GM23338 (cell line): ENCODE data around the gene ANKRD22. TPM values are rescaled to one million over a fixed set of nuclear protein-coding genes. Genes with fewer than 3 reads are reported as not detected.

Experiments
- ATAC-seq: fragments of 200-7000 bp; cut with Tn5 transposase; 3 replicates; pipeline ENCODE4 v1.9.1; 2020
- DNase-seq: peaks from one replicate; pipeline ENCODE4 v3.0.0-alpha.2; 2015; ENCODE audit warnings: low spot score
- H2AFZ ChIP-seq: fragments of 200-600 bp; sonication (generic); 2 replicates; pipeline ENCODE4 v1.8.0; 2016; ENCODE audit warnings: antibody characterized with exemption, mild to moderate bottlenecking, moderate library complexity
- H3F3A ChIP-seq: fragments of 200-600 bp; sonication (generic); replicated peaks from 2 replicates; pipeline ENCODE4 v1.8.0; 2017; ENCODE audit warnings: antibody characterized with exemption, mixed run types, low read depth
- H3K27ac ChIP-seq: fragments of 200-600 bp; sonication (generic); 2 replicates; pipeline ENCODE4 v1.6.1; 2016; ENCODE audit warnings: low read depth
- H3K27me3 ChIP-seq: fragments of 200-600 bp; sonication (generic); 2 replicates; pipeline ENCODE4 v1.8.0; 2016; ENCODE audit warnings: mild to moderate bottlenecking, mixed run types, moderate library complexity; ENCODE audit not compliant: insufficient read depth
- H3K36me3 ChIP-seq: fragments of 200-600 bp; sonication (generic); 2 replicates; pipeline ENCODE4 v1.8.0; 2016; ENCODE audit warnings: mild to moderate bottlenecking; ENCODE audit not compliant: insufficient read depth
- H3K4me1 ChIP-seq: fragments of 200-600 bp; sonication (generic); 2 replicates; pipeline ENCODE4 v1.8.0; 2016; ENCODE audit warnings: mild to moderate bottlenecking, moderate library complexity; ENCODE audit not compliant: insufficient read depth
- H3K4me2 ChIP-seq: fragments of 200-600 bp; sonication (generic); 2 replicates; pipeline ENCODE4 v1.7.1; 2017; ENCODE audit warnings: mixed run types
- H3K4me3 ChIP-seq: fragments of 200-600 bp; sonication (generic); 2 replicates; pipeline ENCODE4 v1.6.1; 2016; ENCODE audit warnings: mixed run types
- H3K79me2 ChIP-seq: fragments of 200-600 bp; sonication (generic); replicated peaks from 2 replicates; pipeline ENCODE4 v1.8.0; 2017; ENCODE audit warnings: mild to moderate bottlenecking; ENCODE audit not compliant: insufficient read depth
- H3K9me2 ChIP-seq: fragments of 200-600 bp; sonication (generic); 2 replicates; pipeline ENCODE4 v1.8.0; 2017; ENCODE audit not compliant: insufficient read depth
- H4K20me1 ChIP-seq: fragments of 200-600 bp; sonication (generic); replicated peaks from 2 replicates; pipeline ENCODE4 v1.8.0; 2017; ENCODE audit warnings: mild to moderate bottlenecking; ENCODE audit not compliant: insufficient read depth
- H3K27ac Mint-ChIP-seq: 2 replicates; pipeline ENCODE4 v1.8.0; 2020; ENCODE audit warnings: inconsistent platforms, mild to moderate bottlenecking, moderate library complexity, mixed read lengths
- H3K27me3 Mint-ChIP-seq: 3 replicates; pipeline ENCODE4 v1.8.0; 2022; ENCODE audit warnings: low read depth, mild to moderate bottlenecking, moderate library complexity, mixed read lengths, inconsistent platforms; ENCODE audit not compliant: insufficient read depth, poor library complexity
- H3K36me3 Mint-ChIP-seq: 3 replicates; pipeline ENCODE4 v1.8.0; 2021; ENCODE audit warnings: low read depth, mild to moderate bottlenecking, inconsistent platforms, moderate library complexity, mixed read lengths
- H3K4me1 Mint-ChIP-seq: 3 replicates; pipeline ENCODE4 v1.8.0; 2020; ENCODE audit warnings: mild to moderate bottlenecking, inconsistent platforms, mixed read lengths
- H3K4me3 Mint-ChIP-seq: 3 replicates; pipeline ENCODE4 v1.8.0; 2021; ENCODE audit warnings: moderate library complexity, mild to moderate bottlenecking, inconsistent platforms, mixed read lengths
- H3K9me3 Mint-ChIP-seq: 3 replicates; pipeline ENCODE4 v1.8.0; 2020; ENCODE audit warnings: moderate library complexity, mild to moderate bottlenecking, inconsistent platforms, mixed read lengths
- CREB1 ChIP-seq: fragments of 250-450 bp; sonication (Bioruptor Pico); IDR thresholded peaks from 2 replicates; pipeline ENCODE4 v1.5.0; 2020; ENCODE audit warnings: low read depth, mild to moderate bottlenecking, moderate library complexity
- CTCF ChIP-seq, 2 experiments: fragments of 200-600 bp in 1 of 2; sonication (generic) in 1 of 2; conservative IDR thresholded peaks; 2 replicates each; pipeline versions ENCODE4 v1.5.1 to v1.6.1; 2016 to 2017; ENCODE audit warnings: antibody characterized with exemption in 2 of 2, low read depth in 2 of 2, mild to moderate bottlenecking in 2 of 2, moderate library complexity in 1 of 2
- ETS1 ChIP-seq: IDR thresholded peaks from 2 replicates; pipeline ENCODE4 v1.6.1; 2016; ENCODE audit warnings: antibody characterized with exemption
- EZH2phosphoT487 ChIP-seq: fragments of 200-600 bp; sonication (generic); IDR thresholded peaks from one replicate; pipeline ENCODE4 v1.8.1; 2018; ENCODE audit warnings: antibody characterized with exemption; ENCODE audit not compliant: unreplicated experiment
- JUNB ChIP-seq: IDR thresholded peaks from one replicate; pipeline ENCODE4 v1.6.1; 2016; ENCODE audit warnings: antibody characterized with exemption; ENCODE audit not compliant: unreplicated experiment
- NANOG ChIP-seq: IDR thresholded peaks from 2 replicates; pipeline ENCODE4 v1.6.1; 2016; ENCODE audit warnings: antibody characterized with exemption, borderline replicate concordance
- POLR2AphosphoS5 ChIP-seq: IDR thresholded peaks from 2 replicates; pipeline ENCODE4 v1.6.1; 2016; ENCODE audit warnings: antibody characterized with exemption, low read depth
- STAT1 ChIP-seq: IDR thresholded peaks from one replicate; pipeline ENCODE4 v1.6.1; 2016; ENCODE audit warnings: antibody characterized with exemption; ENCODE audit not compliant: unreplicated experiment
- ZNF331 ChIP-seq: fragments of 250-450 bp; sonication (Bioruptor Pico); IDR thresholded peaks from 2 replicates; pipeline ENCODE4 v1.5.0; 2020; ENCODE audit warnings: low read depth, mild to moderate bottlenecking, moderate library complexity
- ZNF462 ChIP-seq: fragments of 250-450 bp; sonication (Bioruptor Pico); IDR thresholded peaks from 2 replicates; pipeline ENCODE4 v1.5.0; 2020; ENCODE audit warnings: mild to moderate bottlenecking, moderate library complexity
- polyA plus RNA-seq: library from polyadenylated mRNA; unstranded; fragments of >200 nt; fragmentation: Nextera tagmentation; extraction: Ambion mirVana; gene quantifications from 2 replicates; pipeline ENCODE4 v1.2.1, GENCODE V29; 2016
- total RNA-seq: library from RNA; depleted of rRNA; stranded (reverse); fragments of >200 nt; shearing (Covaris generic); gene quantifications from 2 replicates; pipeline ENCODE4 v1.2.3, GENCODE V29; 2014

ANKRD22 gene
- total and polyA plus RNA-seq, 2 experiments from 2014 or later: not detected

GRCh38 chr10:88877298-88877697 is 25.7 kb upstream of the ANKRD22 start (continued):
- TF ChIP-seq ZNF462 (CRISPR knock-in tag) (no peak), POLR2AphosphoS5 (no peak)

GRCh38 chr10:88875081-88875480 is 23.4 kb upstream of the ANKRD22 start:
- Histone ChIP-seq H4K20me1 (no peaks in the 10 kb centered on the region), H3K4me3 (no peak overlapping the region), H3K79me2 (no peaks in the 10 kb centered on the region), H3K4me2 (no peak overlapping the region), H3K36me3 (no peaks in the 10 kb centered on the region), H3F3A (no peaks in the 10 kb centered on the region), H3K9me2 (no peaks in the 10 kb centered on the region), H2AFZ (peak overlapping the region; percentile 18; the same call in 1 of the 2 replicates), H3K4me1 (peaks cover 20% of the 10 kb centered on the region), H3K27me3 (peaks cover 13% of the 10 kb centered on the region), H3K27ac (no peak overlapping the region)
- Mint-ChIP-seq H3K4me3 (no peak overlapping the region), H3K36me3 (no peaks in the 10 kb centered on the region), H3K27ac (no peak overlapping the region), H3K9me3 (no peaks in the 10 kb centered on the region), H3K4me1 (peaks cover 25% of the 10 kb centered on the region), H3K27me3 (peaks cover 4% of the 10 kb centered on the region)
- no peak for DNase-seq
- TF ChIP-seq NANOG (no peak), ZNF331 (CRISPR knock-in tag) (no peak)
- ATAC-seq: no peak

- H3K4me1 ChIP-seq: peaks cover 20% of the 10 kb centered on the region
- TF ChIP-seq ETS1: no peak
- no peak for TF ChIP-seq EZH2phosphoT487
- no peak for TF ChIP-seq CTCF (conservative IDR thresholded peaks at IDR 0.05; ENCODE audit: low read depth in 2 of 2)
- no peak for TF ChIP-seq CREB1
- no peak for TF ChIP-seq ZNF331 (CRISPR knock-in tag)
- no peak for TF ChIP-seq JUNB
- no peak for TF ChIP-seq STAT1
Measured at GRCh38 chr10:88874281-88874680, 22.6 kb upstream of the ANKRD22 start.

More at GRCh38 chr10:88874281-88874680, 22.6 kb upstream of the ANKRD22 start:
- Histone ChIP-seq H3K4me3 (no peak overlapping the region), H3K27ac (no peak overlapping the region), H4K20me1 (no peaks in the 10 kb centered on the region), H3K79me2 (no peaks in the 10 kb centered on the region), H3K27me3 (peaks cover 10% of the 10 kb centered on the region), H3K9me2 (no peaks in the 10 kb centered on the region), H2AFZ (no peak overlapping the region), H3K4me2 (no peak overlapping the region), H3K36me3 (no peaks in the 10 kb centered on the region), H3F3A (no peaks in the 10 kb centered on the region)
- H3K4me1 Mint-ChIP-seq: peaks cover 21% of the 10 kb centered on the region
- H3K27ac Mint-ChIP-seq: no peak overlapping the region
- H3K36me3 Mint-ChIP-seq: no peaks in the 10 kb centered on the region
- no peaks in the 10 kb centered on the region for H3K9me3 Mint-ChIP-seq
- no peak overlapping the region for H3K4me3 Mint-ChIP-seq
- no peak for ATAC-seq
- DNase-seq: no peak
- H3K27me3 Mint-ChIP-seq: no peaks in the 10 kb centered on the region
